ENCODE measurements around the gene PPP1R13B.

The PPP1R13B gene

GRCh38 chr14:103726474-103726873, 120.9 kb downstream of the PPP1R13B start:
- Histone ChIP-seq H3K27ac (ENCODE audit: low read length) (no peak overlapping the region), H3K27me3 (ENCODE audit: low read depth, low read length) (no peaks in the 10 kb centered on the region), H3K36me3 (replicated peaks; ENCODE audit: low read depth, low read length) (peaks cover 3% of the 10 kb centered on the region)

DNA sequence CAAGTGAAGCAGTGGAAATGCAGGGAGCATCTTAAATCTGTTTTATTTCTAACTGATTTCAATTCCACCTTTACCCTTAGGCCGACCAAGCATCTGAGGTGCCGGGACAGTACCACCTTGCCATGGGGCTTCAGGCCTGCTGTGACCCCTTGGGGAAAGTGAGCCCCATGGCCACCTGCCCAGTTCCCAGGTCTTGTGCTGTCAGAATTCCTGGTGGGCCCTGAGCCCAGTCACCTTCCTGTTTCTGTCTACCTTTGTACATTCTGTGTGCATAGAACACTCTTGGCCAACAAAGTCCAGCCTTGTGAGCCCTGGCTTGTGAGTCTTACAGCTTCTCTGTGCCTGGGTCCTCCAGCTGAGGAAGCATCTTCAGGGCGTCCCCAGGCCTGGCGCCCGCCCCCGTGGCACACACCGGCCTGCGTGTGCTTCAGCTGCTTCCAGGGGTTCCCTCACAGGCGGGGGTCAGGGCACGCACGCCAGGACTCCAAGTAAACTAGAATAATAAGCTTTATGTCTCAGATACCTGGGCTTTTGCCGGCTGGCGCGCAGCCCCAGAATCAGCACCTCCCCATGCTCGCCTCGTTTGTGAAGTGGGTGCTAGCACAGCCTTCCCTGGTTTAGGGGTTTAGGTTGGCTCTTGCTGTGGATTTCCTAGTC, 121.5 kb downstream of the PPP1R13B start:
- TF ChIP-seq CTCF (IDR thresholded peaks at IDR 0.05; ENCODE audit: low read depth, low read length): no peak
- no peak for TF ChIP-seq EZH2phosphoT487 (IDR thresholded peaks at IDR 0.05; ENCODE audit: low read depth)
- Histone ChIP-seq H3K4me1 (ENCODE audit: low read length) (no peaks in the 10 kb centered on the region), H3K9me3 (ENCODE audit: insufficient read depth, low read length) (no peaks in the 10 kb centered on the region), H3K9ac (ENCODE audit: low read length) (no peak overlapping the region), H4K20me1 (ENCODE audit: insufficient read depth, low read length) (0 out of 2 replicates have a peak, but pooled peaks cover 6% of the 10 kb centered on the region), H3K27me3 (ENCODE audit: low read depth, low read length) (no peaks in the 10 kb centered on the region), H3K4me3 (ENCODE audit: low read length) (no peak overlapping the region), H3K79me2 (ENCODE audit: low read length) (no peaks in the 10 kb centered on the region; the same call in 1 of the 2 replicates), H2AFZ (ENCODE audit: low read depth, low read length) (no peak overlapping the region), H3K36me3 (replicated peaks; ENCODE audit: low read depth, low read length) (peaks cover 3% of the 10 kb centered on the region), H3K4me2 (ENCODE audit: low read length) (no peak overlapping the region), H3K27ac (ENCODE audit: low read length) (no peak overlapping the region)

More at GRCh38 chr14:103726474-103726873, 120.9 kb downstream of the PPP1R13B start:
- Histone ChIP-seq H4K20me1 (ENCODE audit: insufficient read depth, low read length) (0 out of 2 replicates have a peak, but pooled peaks cover 6% of the 10 kb centered on the region), H3K9me3 (ENCODE audit: insufficient read depth, low read length) (no peaks in the 10 kb centered on the region), H3K9ac (ENCODE audit: low read length) (no peak overlapping the region), H3K4me3 (ENCODE audit: low read length) (no peak overlapping the region), H3K79me2 (ENCODE audit: low read length) (no peaks in the 10 kb centered on the region; the same call in 1 of the 2 replicates), H3K4me1 (ENCODE audit: low read length) (no peaks in the 10 kb centered on the region), H3K4me2 (ENCODE audit: low read length) (no peak overlapping the region), H2AFZ (ENCODE audit: low read depth, low read length) (no peak overlapping the region)
- TF ChIP-seq CTCF (IDR thresholded peaks at IDR 0.05; ENCODE audit: low read depth, low read length) (no peak), EZH2phosphoT487 (IDR thresholded peaks at IDR 0.05; ENCODE audit: low read depth) (no peak)

- Histone ChIP-seq H4K20me1 (ENCODE audit: insufficient read depth, low read length) (peaks cover 8% of the 10 kb centered on the region; the same call in 1 of the 2 replicates), H3K79me2 (ENCODE audit: low read length) (no peaks in the 10 kb centered on the region; the same call in 1 of the 2 replicates), H3K4me1 (ENCODE audit: low read length) (no peaks in the 10 kb centered on the region), H3K4me3 (ENCODE audit: low read length) (no peak overlapping the region), H3K36me3 (replicated peaks; ENCODE audit: low read depth, low read length) (peaks cover 3% of the 10 kb centered on the region), H3K4me2 (ENCODE audit: low read length) (no peak overlapping the region), H3K27ac (ENCODE audit: low read length) (no peak overlapping the region), H3K9ac (ENCODE audit: low read length) (no peak overlapping the region), H3K27me3 (ENCODE audit: low read depth, low read length) (no peaks in the 10 kb centered on the region), H2AFZ (ENCODE audit: low read depth, low read length) (no peak overlapping the region), H3K9me3 (ENCODE audit: insufficient read depth, low read length) (no peaks in the 10 kb centered on the region)
- TF ChIP-seq EZH2phosphoT487 (IDR thresholded peaks at IDR 0.05; ENCODE audit: low read depth) (no peak), CTCF (IDR thresholded peaks at IDR 0.05; ENCODE audit: low read depth, low read length) (no peak)
Observed at GRCh38 chr14:103725001-103725682, 122.2 kb downstream of the PPP1R13B start.

GRCh38 chr14:103724116-103724515, 123.3 kb downstream of the PPP1R13B start:
- TF ChIP-seq EZH2phosphoT487 (IDR thresholded peaks at IDR 0.05; ENCODE audit: low read depth) (no peak), CTCF (IDR thresholded peaks at IDR 0.05; ENCODE audit: low read depth, low read length) (no peak)
- Histone ChIP-seq H3K4me1 (ENCODE audit: low read length) (no peaks in the 10 kb centered on the region), H3K36me3 (replicated peaks; ENCODE audit: low read depth, low read length) (no peaks in the 10 kb centered on the region), H3K4me3 (ENCODE audit: low read length) (no peak overlapping the region), H3K9me3 (ENCODE audit: insufficient read depth, low read length) (no peaks in the 10 kb centered on the region), H3K4me2 (ENCODE audit: low read length) (no peak overlapping the region), H2AFZ (ENCODE audit: low read depth, low read length) (no peak overlapping the region), H4K20me1 (ENCODE audit: insufficient read depth, low read length) (peaks cover 12% of the 10 kb centered on the region; the same call in 1 of the 2 replicates), H3K27me3 (ENCODE audit: low read depth, low read length) (no peaks in the 10 kb centered on the region), H3K27ac (ENCODE audit: low read length) (no peak overlapping the region), H3K79me2 (ENCODE audit: low read length) (no peaks in the 10 kb centered on the region; the same call in 1 of the 2 replicates), H3K9ac (ENCODE audit: low read length) (no peak overlapping the region)

All from OCI-LY3 (cell line).